HG02852 (cell line): ENCODE data around the gene DELE1.

Experiments
- ATAC-seq: cut with Tn5 transposase; IDR thresholded peaks from one replicate; pipeline ENCODE4 v1.9.1; 2021; ENCODE audit warnings: mild to moderate bottlenecking, moderate library complexity; ENCODE audit not compliant: unreplicated experiment

DELE1 gene

GRCh38 chr5:141989720-141990119 lies 66.0 kb downstream of the DELE1 start:
- ATAC-seq, result no peak
